Endodermal cell (in vitro differentiated cells): ENCODE measurements around the gene GLUL. TPM values are rescaled to one million over a fixed set of nuclear protein-coding genes. Genes with fewer than 3 reads are reported as not detected.

Experiments
- DNase-seq: peaks from one replicate; pipeline ENCODE4 v3.0.0-alpha.2; 2017
- H3K27ac ChIP-seq: 2 replicates; pipeline ENCODE4 v1.5.1; 2013; ENCODE audit warnings: mild to moderate bottlenecking, low read depth, low read length, moderate library complexity
- H3K27me3 ChIP-seq: 2 replicates; pipeline ENCODE4 v1.6.1; 2013; ENCODE audit warnings: mild to moderate bottlenecking, low read length, moderate library complexity; ENCODE audit not compliant: insufficient read depth, control insufficient read depth, poor library complexity, severe bottlenecking
- H3K36me3 ChIP-seq: 2 replicates; pipeline ENCODE4 v1.7.0; 2013; ENCODE audit warnings: mild to moderate bottlenecking, low read length, moderate library complexity; ENCODE audit not compliant: control insufficient read depth, insufficient read depth
- H3K4me1 ChIP-seq: one replicate; pipeline ENCODE4 v1.7.0; 2013; ENCODE audit warnings: low read length; ENCODE audit not compliant: control insufficient read depth, insufficient read depth
- H3K4me3 ChIP-seq: 2 replicates; pipeline ENCODE4 v1.5.1; 2013; ENCODE audit warnings: mild to moderate bottlenecking, low read length, moderate library complexity
- H3K9ac ChIP-seq: 2 replicates; pipeline ENCODE4 v1.6.1; 2013; ENCODE audit warnings: mild to moderate bottlenecking, low read length, moderate library complexity; ENCODE audit not compliant: poor library complexity, severe bottlenecking; ENCODE audit errors: extremely low read depth
- H3K9me3 ChIP-seq: 2 replicates; pipeline ENCODE4 v1.6.1; 2013; ENCODE audit warnings: mild to moderate bottlenecking, low read length, moderate library complexity; ENCODE audit not compliant: control insufficient read depth
- H3K27ac Mint-ChIP-seq: 2 replicates; pipeline ENCODE4 v1.8.0; 2020; ENCODE audit warnings: mixed read lengths
- H3K27me3 Mint-ChIP-seq: 2 replicates; pipeline ENCODE4 v1.8.0; 2021; ENCODE audit warnings: mild to moderate bottlenecking, mixed read lengths; ENCODE audit not compliant: insufficient read depth
- H3K36me3 Mint-ChIP-seq: 2 replicates; pipeline ENCODE4 v1.8.0; 2020; ENCODE audit warnings: low read depth, mixed read lengths
- H3K4me1 Mint-ChIP-seq: 2 replicates; pipeline ENCODE4 v1.8.0; 2020; ENCODE audit warnings: mixed read lengths
- H3K4me3 Mint-ChIP-seq: 2 replicates; pipeline ENCODE4 v1.8.0; 2020; ENCODE audit warnings: mild to moderate bottlenecking, moderate library complexity, mixed read lengths
- H3K9me3 Mint-ChIP-seq: 2 replicates; pipeline ENCODE4 v1.8.0; 2020; ENCODE audit warnings: mild to moderate bottlenecking, mixed read lengths
- CTCF ChIP-seq: fragments of 200-600 bp; sonication (generic); conservative IDR thresholded peaks from 2 replicates; pipeline ENCODE4 v1.5.0; 2021; ENCODE audit warnings: antibody characterized with exemption, mild to moderate bottlenecking
- WGBS, 2 experiments: methylation state at CpG; one replicate each; pipeline versions ENCODE4 v1.1.5 to v1.1.7; 2013; ENCODE audit warnings: missing lambda C conversion rate in 2 of 2, mixed read lengths in 1 of 2; ENCODE audit not compliant: insufficient coverage in 1 of 2, insufficient read length in 1 of 2; 5-methylcytosine and 5-hydroxymethylcytosine counted together
- total RNA-seq, 2 donors: library from RNA; stranded (reverse); fragmentation: NEBNext Ultra II Directional in 1 of 2; extraction: Animal tissue kit (Norgen Biotek cat#: 25700) in 1 of 2; gene quantifications; 2 replicates in 1 of 2; 3 replicates in 1 of 2; pipeline ENCODE4 v1.2.1, GENCODE V29; 2021

The GLUL gene
- total RNA-seq, 2 donors from 2014 or later, result 529 to 553 TPM

GRCh38 chr1:182366596-182366995 is 25.0 kb downstream of the GLUL start:
- H3K27me3 ChIP-seq, result no peaks in the 10 kb centered on the region
- no peak for DNase-seq
- Mint-ChIP-seq H3K4me3 (no peak overlapping the region), H3K4me1 (peaks cover 6% of the 10 kb centered on the region), H3K36me3 (no peaks in the 10 kb centered on the region), H3K27me3 (no peaks in the 10 kb centered on the region), H3K9me3 (no peaks in the 10 kb centered on the region), H3K27ac (no peak overlapping the region)
- H3K9me3 ChIP-seq, result no peaks in the 10 kb centered on the region
- no peaks in the 10 kb centered on the region for H3K36me3 ChIP-seq
- H3K4me3 ChIP-seq, result no peak overlapping the region
- no peak for TF ChIP-seq CTCF
- H3K27ac ChIP-seq, result no peak overlapping the region
- no peak overlapping the region for H3K9ac ChIP-seq
- WGBS, 2 experiments, result 89 to 92% methylated on average over 2 of the region's 2 CpGs
- H3K4me1 ChIP-seq, result no peaks in the 10 kb centered on the region

GRCh38 chr1:182359645-182360044 is 31.9 kb downstream of the GLUL start:
- Mint-ChIP-seq H3K27ac (no peak overlapping the region), H3K36me3 (no peaks in the 10 kb centered on the region), H3K4me3 (no peak overlapping the region), H3K9me3 (no peaks in the 10 kb centered on the region), H3K27me3 (no peaks in the 10 kb centered on the region), H3K4me1 (peaks cover 22% of the 10 kb centered on the region)
- TF ChIP-seq CTCF, result no peak
- Histone ChIP-seq H3K27ac (no peak overlapping the region), H3K4me3 (no peak overlapping the region), H3K27me3 (no peaks in the 10 kb centered on the region), H3K4me1 (peaks cover 7% of the 10 kb centered on the region), H3K36me3 (no peaks in the 10 kb centered on the region), H3K9ac (no peak overlapping the region), H3K9me3 (no peaks in the 10 kb centered on the region)
- DNase-seq, result no peak
- 43 to 67% methylated on average over 2 to 7 of the region's 7 CpGs for WGBS, 2 experiments

GRCh38 chr1:182357913-182358312 is 33.7 kb downstream of the GLUL start:
- no peaks in the 10 kb centered on the region for H3K27me3 ChIP-seq
- Mint-ChIP-seq H3K27me3 (no peaks in the 10 kb centered on the region), H3K27ac (no peak overlapping the region), H3K4me1 (peaks cover 21% of the 10 kb centered on the region), H3K4me3 (no peak overlapping the region), H3K9me3 (no peaks in the 10 kb centered on the region), H3K36me3 (no peaks in the 10 kb centered on the region)
- TF ChIP-seq CTCF, result no peak
- no peaks in the 10 kb centered on the region for H3K36me3 ChIP-seq
- no peak overlapping the region for H3K9ac ChIP-seq
- H3K9me3 ChIP-seq, result no peaks in the 10 kb centered on the region
- H3K27ac ChIP-seq, result no peak overlapping the region
- DNase-seq, result no peak
- 87 to 91% methylated on average over 3 to 4 of the region's 4 CpGs for WGBS, 2 experiments
- no peak overlapping the region for H3K4me3 ChIP-seq
- peaks cover 7% of the 10 kb centered on the region for H3K4me1 ChIP-seq
